IMR-90 (cell line): ENCODE measurements around the gene DBH. TPM values are rescaled to one million over a fixed set of nuclear protein-coding genes. Genes with fewer than 3 reads are reported as not detected.

ENCODE experiments used
- ATAC-seq: fragments of 200-7000 bp; cut with Tn5 transposase; 2 replicates; pipeline ENCODE4 v1.9.1; 2020; ENCODE audit warnings: low read depth, mild to moderate bottlenecking, moderate library complexity
- BruUV-seq: library from RNA; stranded (reverse); fragments of 400-500 nt; replicated peaks from 2 replicates; lab custom pipeline; 2021; lab: Mats Ljungman, UMichigan
- CTCF ChIA-PET: fragments of 300-600 bp; formaldehyde crosslinking; extraction: SDS; loops from one replicate; lab custom pipeline; 2021; ENCODE audit warnings: antibody characterized with exemption; lab: Yijun Ruan, JAX
- POLR2A ChIA-PET: fragments of 300-600 bp; sonication (Branson Sonifier 250); formaldehyde crosslinking; loops from one replicate; lab custom pipeline; 2022; ENCODE audit warnings: antibody characterized with exemption; ENCODE audit not compliant: unreplicated experiment; lab: Charles Lee
- DNase-seq: peaks from one replicate; pipeline ENCODE4 v3.0.0; 2013
- H2AFZ ChIP-seq: replicated peaks from 2 replicates; pipeline ENCODE3; 2013; ENCODE audit warnings: low read length, mild to moderate bottlenecking; ENCODE audit not compliant: poor library complexity
- H2AK5ac ChIP-seq: 2 replicates; pipeline ENCODE4 v1.6.1; 2013; ENCODE audit warnings: low read depth, low read length, inconsistent platforms
- H2AK9ac ChIP-seq: replicated peaks from 2 replicates; pipeline ENCODE3; 2013; ENCODE audit warnings: mild to moderate bottlenecking, low read depth, low read length, moderate library complexity; ENCODE audit not compliant: poor library complexity
- H2BK120ac ChIP-seq: 2 replicates; pipeline ENCODE4 v1.6.1; 2013; ENCODE audit warnings: low read depth, low read length, inconsistent platforms
- H2BK15ac ChIP-seq: 3 replicates; pipeline ENCODE4 v1.6.1; 2013; ENCODE audit warnings: low read depth, low read length, inconsistent platforms
- H2BK20ac ChIP-seq: 2 replicates; pipeline ENCODE4 v1.6.1; 2013; ENCODE audit warnings: low read depth, mild to moderate bottlenecking, inconsistent platforms, low read length, moderate library complexity
- H2BK5ac ChIP-seq: 2 replicates; pipeline ENCODE4 v1.6.1; 2013; ENCODE audit warnings: mild to moderate bottlenecking, low read depth, low read length, inconsistent platforms; ENCODE audit not compliant: poor library complexity, severe bottlenecking
- H3K14ac ChIP-seq: replicated peaks from 2 replicates; pipeline ENCODE4 v1.6.1; 2013; ENCODE audit warnings: low read depth, low read length, inconsistent platforms
- H3K18ac ChIP-seq: 2 replicates; pipeline ENCODE4 v1.6.1; 2013; ENCODE audit warnings: low read depth, low read length, control low read depth
- H3K23ac ChIP-seq: 2 replicates; pipeline ENCODE4 v1.6.1; 2013; ENCODE audit warnings: low read depth, low read length, inconsistent platforms
- H3K27ac ChIP-seq: 2 replicates; pipeline ENCODE4 v1.5.1; 2013; ENCODE audit warnings: mild to moderate bottlenecking, control low read depth, low read length; ENCODE audit not compliant: insufficient read depth
- H3K27me3 ChIP-seq: 2 replicates; pipeline ENCODE4 v1.6.1; 2013; ENCODE audit warnings: low read length; ENCODE audit not compliant: control insufficient read depth, insufficient read depth
- H3K36me3 ChIP-seq: 2 replicates; pipeline ENCODE4 v1.6.1; 2013; ENCODE audit warnings: low read length, mixed read lengths; ENCODE audit not compliant: control insufficient read depth, insufficient read depth
- H3K4ac ChIP-seq: 2 replicates; pipeline ENCODE4 v1.6.1; 2013; ENCODE audit warnings: low read depth, low read length, inconsistent platforms
- H3K4me1 ChIP-seq: 2 replicates; pipeline ENCODE4 v1.6.1; 2013; ENCODE audit warnings: low read length, mixed read lengths; ENCODE audit not compliant: control insufficient read depth, insufficient read depth
- H3K4me2 ChIP-seq: 2 replicates; pipeline ENCODE4 v1.6.1; 2013; ENCODE audit warnings: low read depth, mild to moderate bottlenecking, control low read depth, low read length, moderate library complexity
- H3K4me3 ChIP-seq: 2 replicates; pipeline ENCODE4 v1.5.1; 2013; ENCODE audit warnings: low read depth, mild to moderate bottlenecking, control low read depth, low read length, moderate library complexity; ENCODE audit not compliant: insufficient read depth
- H3K56ac ChIP-seq: 2 replicates; pipeline ENCODE4 v1.6.1; 2013; ENCODE audit warnings: low read length, inconsistent platforms; ENCODE audit not compliant: insufficient read depth; ENCODE audit errors: extremely low read depth
- H3K79me1 ChIP-seq, 2 experiments: 2 replicates each; pipeline ENCODE4 v1.6.1; 2013; ENCODE audit warnings: low read length in 2 of 2, inconsistent platforms in 1 of 2, low read depth in 1 of 2
- H3K9ac ChIP-seq: 2 replicates; pipeline ENCODE4 v1.6.1; 2013; ENCODE audit warnings: low read depth, low read length, control low read depth
- H3K9me1 ChIP-seq: 2 replicates; pipeline ENCODE4 v1.6.1; 2013; ENCODE audit warnings: low read length, inconsistent platforms; ENCODE audit not compliant: insufficient read depth
- H3K9me3 ChIP-seq: 2 replicates; pipeline ENCODE4 v1.6.1; 2013; ENCODE audit warnings: low read length; ENCODE audit not compliant: control insufficient read depth, insufficient read depth
- H4K20me1 ChIP-seq: 2 replicates; pipeline ENCODE4 v1.6.1; 2013; ENCODE audit warnings: low read length, inconsistent platforms; ENCODE audit not compliant: insufficient read depth
- H4K5ac ChIP-seq: 2 replicates; pipeline ENCODE4 v1.6.1; 2013; ENCODE audit warnings: mild to moderate bottlenecking, low read depth, low read length, control low read depth
- H4K8ac ChIP-seq, 2 experiments: 2 replicates each; pipeline ENCODE4 v1.6.1; 2013; ENCODE audit warnings: low read depth in 2 of 2, low read length in 2 of 2, control low read depth in 1 of 2, inconsistent platforms in 1 of 2
- H4K91ac ChIP-seq: 2 replicates; pipeline ENCODE4 v1.6.1; 2013; ENCODE audit warnings: low read depth, low read length, inconsistent platforms; ENCODE audit not compliant: insufficient read depth
- BHLHE40 ChIP-seq: fragments of 150-350 bp; IDR thresholded peaks from 2 replicates; pipeline ENCODE4 v1.6.1; 2016; ENCODE audit warnings: mild to moderate bottlenecking, low read depth, low read length
- CEBPB ChIP-seq: IDR thresholded peaks from 2 replicates; pipeline ENCODE4 v1.6.1; 2012; ENCODE audit warnings: low read depth, low read length, improper control_type of control experiment
- CHD1 ChIP-seq: IDR thresholded peaks from 2 replicates; pipeline ENCODE4 v1.6.1; 2012; ENCODE audit warnings: low read depth, low read length, improper control_type of control experiment
- FOS ChIP-seq: fragments of 150-350 bp; IDR thresholded peaks from 2 replicates; pipeline ENCODE4 v1.6.1; 2016; ENCODE audit warnings: low read depth, low read length
- MAFK ChIP-seq: IDR thresholded peaks from 2 replicates; pipeline ENCODE4 v1.6.1; 2012; ENCODE audit warnings: low read depth, low read length, improper control_type of control experiment
- MAZ ChIP-seq: IDR thresholded peaks from 2 replicates; pipeline ENCODE4 v1.6.1; 2012; ENCODE audit warnings: low read depth, mild to moderate bottlenecking, low read length, improper control_type of control experiment, moderate library complexity, borderline replicate concordance
- MXI1 ChIP-seq: IDR thresholded peaks from 2 replicates; pipeline ENCODE4 v1.6.1; 2012; ENCODE audit warnings: low read depth, mild to moderate bottlenecking, low read length, moderate library complexity, borderline replicate concordance
- NFE2L2 ChIP-seq: fragments of 150-350 bp; IDR thresholded peaks from 2 replicates; pipeline ENCODE4 v1.6.1; 2016; ENCODE audit warnings: low read depth, mild to moderate bottlenecking, low read length
- POLR2A ChIP-seq: IDR thresholded peaks from 2 replicates; pipeline ENCODE4 v1.6.1; 2012; ENCODE audit warnings: mild to moderate bottlenecking, low read depth, low read length
- RAD21 ChIP-seq: IDR thresholded peaks from 2 replicates; pipeline ENCODE4 v1.6.1; 2012; ENCODE audit warnings: low read length, improper control_type of control experiment
- RCOR1 ChIP-seq: IDR thresholded peaks from 2 replicates; pipeline ENCODE4 v1.6.1; 2012; ENCODE audit warnings: mild to moderate bottlenecking, low read length, improper control_type of control experiment; ENCODE audit not compliant: insufficient replicate concordance
- RFX5 ChIP-seq: IDR thresholded peaks from 2 replicates; pipeline ENCODE4 v1.8.0; 2012; ENCODE audit warnings: low read depth, mild to moderate bottlenecking, low read length, moderate library complexity
- SMC3 ChIP-seq: fragments of 150-350 bp; IDR thresholded peaks from 2 replicates; pipeline ENCODE4 v1.6.1; 2016; ENCODE audit warnings: low read depth, mild to moderate bottlenecking, antibody characterized with exemption, low read length, moderate library complexity
- WGBS, 2 experiments: methylation state at CpG; one replicate each; pipeline versions ENCODE4 v1.1.5 to v1.1.7; 2013; ENCODE audit warnings: missing lambda C conversion rate in 2 of 2; ENCODE audit not compliant: insufficient read length in 1 of 2; ENCODE audit errors: extremely low coverage in 2 of 2; 5-methylcytosine and 5-hydroxymethylcytosine counted together
- dilution Hi-C: fragments of 300-500 bp; cut with HindIII; formaldehyde crosslinking; loops from one replicate; pipeline ENCODE4 v1.14.3; 2018; ENCODE audit warnings: low sequenced_read_pairs; ENCODE audit not compliant: unreplicated experiment
- in situ Hi-C: fragments of 300-500 bp; cut with MboI; formaldehyde crosslinking; loops from 3 replicates; pipeline ENCODE4 v1.14.3; 2019; ENCODE audit warnings: low sequenced_read_pairs, inconsistent platforms, mixed read lengths
- intact Hi-C: fragments of 100-400 bp; cut with micrococcal nuclease; formaldehyde crosslinking; loops from 2 replicates; pipeline ENCODE4 v1.10.0; 2022
- polyA plus RNA-seq, 3 experiments: library from polyadenylated mRNA; depleted of rRNA; stranded (reverse); fragments of >200 nt; gene quantifications; 2 replicates each; pipeline ENCODE4 v1.2.3, GENCODE V29; 2012; ENCODE audit warnings: low replicate concordance in 1 of 3
- total RNA-seq: library from RNA; depleted of rRNA; stranded (reverse); fragments of >200 nt; gene quantifications from 2 replicates; pipeline ENCODE4 v1.2.3, GENCODE V29; 2012
- TF ChIP-seq, protein P1 (sequence below): conservative IDR thresholded peaks from 2 replicates; pipeline ENCODE4 v1.5.1; 2012; ENCODE audit warnings: mild to moderate bottlenecking, low read depth, low read length, improper control_type of control experiment
- TF ChIP-seq, protein P2 (sequence below): fragments of 150-350 bp; IDR thresholded peaks from 2 replicates; pipeline ENCODE4 v1.6.1; 2017; ENCODE audit warnings: mild to moderate bottlenecking, antibody characterized with exemption, low read length, low read depth
- TF ChIP-seq, protein P3 (sequence below): fragments of 150-350 bp; IDR thresholded peaks from 2 replicates; pipeline ENCODE4 v1.6.1; 2016; ENCODE audit warnings: low read depth, mild to moderate bottlenecking, low read length, moderate library complexity, borderline replicate concordance

Gene DBH
- total and polyA plus RNA-seq, 2 of the 4 experiments (the other 2 are of a cell fraction), result not detected

GRCh38 chr9:133595910-133596309 lies 40.3 kb upstream of the DBH start:
- no peak overlapping the region for H4K5ac ChIP-seq
- H4K8ac ChIP-seq, result no peak overlapping the region
- 52% methylated on average over 3 of the region's 8 CpGs; no CpG with 5 or more reads in 1 of the 2 experiments for WGBS, 2 experiments
- no TSS peak for BruUV-seq
- DNase-seq (no peak), ATAC-seq (no peak)
- H3K14ac ChIP-seq, result no peak overlapping the region
- H4K20me1 ChIP-seq, result no peaks in the 10 kb centered on the region; the same call in 1 of the 2 replicates
- H3K4me2 ChIP-seq, result no peak overlapping the region
- no peak overlapping the region for H4K91ac ChIP-seq
- intact Hi-C loops, result no loop called here
- no peak overlapping the region for H3K23ac ChIP-seq
- no peaks in the 10 kb centered on the region for H3K9me1 ChIP-seq
- H3K4me3 ChIP-seq, result no peak overlapping the region
- H2BK20ac ChIP-seq, result no peak overlapping the region
- no peak overlapping the region for H3K9ac ChIP-seq
- no peaks in the 10 kb centered on the region for H3K36me3 ChIP-seq
- H2BK5ac ChIP-seq, result no peak overlapping the region
- no peak overlapping the region for H2AK5ac ChIP-seq
- ChIA-PET CTCF (no interaction called here), POLR2A (no interaction called here)
- no peak overlapping the region for H3K27ac ChIP-seq
- H3K27me3 ChIP-seq, result peaks cover 10% of the 10 kb centered on the region; the same call in 1 of the 2 replicates
- H3K4me1 ChIP-seq, result no peaks in the 10 kb centered on the region
- in situ Hi-C loops, result no loop called here
- no peak overlapping the region for H2AK9ac ChIP-seq
- peaks cover 20% of the 10 kb centered on the region for H3K9me3 ChIP-seq
- dilution Hi-C loops, result no loop called here
- H3K4ac ChIP-seq, result no peak overlapping the region
- TF ChIP-seq RCOR1, result no peak
- TF ChIP-seq RAD21, result no peak
- no peak for TF ChIP-seq FOS
- no peak for TF ChIP-seq POLR2A
- TF ChIP-seq MXI1, result no peak
- TF ChIP-seq CHD1, result no peak
- TF ChIP-seq, protein P1, sequence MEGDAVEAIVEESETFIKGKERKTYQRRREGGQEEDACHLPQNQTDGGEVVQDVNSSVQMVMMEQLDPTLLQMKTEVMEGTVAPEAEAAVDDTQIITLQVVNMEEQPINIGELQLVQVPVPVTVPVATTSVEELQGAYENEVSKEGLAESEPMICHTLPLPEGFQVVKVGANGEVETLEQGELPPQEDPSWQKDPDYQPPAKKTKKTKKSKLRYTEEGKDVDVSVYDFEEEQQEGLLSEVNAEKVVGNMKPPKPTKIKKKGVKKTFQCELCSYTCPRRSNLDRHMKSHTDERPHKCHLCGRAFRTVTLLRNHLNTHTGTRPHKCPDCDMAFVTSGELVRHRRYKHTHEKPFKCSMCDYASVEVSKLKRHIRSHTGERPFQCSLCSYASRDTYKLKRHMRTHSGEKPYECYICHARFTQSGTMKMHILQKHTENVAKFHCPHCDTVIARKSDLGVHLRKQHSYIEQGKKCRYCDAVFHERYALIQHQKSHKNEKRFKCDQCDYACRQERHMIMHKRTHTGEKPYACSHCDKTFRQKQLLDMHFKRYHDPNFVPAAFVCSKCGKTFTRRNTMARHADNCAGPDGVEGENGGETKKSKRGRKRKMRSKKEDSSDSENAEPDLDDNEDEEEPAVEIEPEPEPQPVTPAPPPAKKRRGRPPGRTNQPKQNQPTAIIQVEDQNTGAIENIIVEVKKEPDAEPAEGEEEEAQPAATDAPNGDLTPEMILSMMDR, result no peak
- no peak for TF ChIP-seq CEBPB
- TF ChIP-seq BHLHE40, result no peak
- TF ChIP-seq SMC3, result no peak
- TF ChIP-seq, protein P2, sequence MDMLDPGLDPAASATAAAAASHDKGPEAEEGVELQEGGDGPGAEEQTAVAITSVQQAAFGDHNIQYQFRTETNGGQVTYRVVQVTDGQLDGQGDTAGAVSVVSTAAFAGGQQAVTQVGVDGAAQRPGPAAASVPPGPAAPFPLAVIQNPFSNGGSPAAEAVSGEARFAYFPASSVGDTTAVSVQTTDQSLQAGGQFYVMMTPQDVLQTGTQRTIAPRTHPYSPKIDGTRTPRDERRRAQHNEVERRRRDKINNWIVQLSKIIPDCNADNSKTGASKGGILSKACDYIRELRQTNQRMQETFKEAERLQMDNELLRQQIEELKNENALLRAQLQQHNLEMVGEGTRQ, result no peak
- TF ChIP-seq, protein P3, sequence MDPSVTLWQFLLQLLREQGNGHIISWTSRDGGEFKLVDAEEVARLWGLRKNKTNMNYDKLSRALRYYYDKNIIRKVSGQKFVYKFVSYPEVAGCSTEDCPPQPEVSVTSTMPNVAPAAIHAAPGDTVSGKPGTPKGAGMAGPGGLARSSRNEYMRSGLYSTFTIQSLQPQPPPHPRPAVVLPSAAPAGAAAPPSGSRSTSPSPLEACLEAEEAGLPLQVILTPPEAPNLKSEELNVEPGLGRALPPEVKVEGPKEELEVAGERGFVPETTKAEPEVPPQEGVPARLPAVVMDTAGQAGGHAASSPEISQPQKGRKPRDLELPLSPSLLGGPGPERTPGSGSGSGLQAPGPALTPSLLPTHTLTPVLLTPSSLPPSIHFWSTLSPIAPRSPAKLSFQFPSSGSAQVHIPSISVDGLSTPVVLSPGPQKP, result no peak
- no peak for TF ChIP-seq RFX5
- no peak for TF ChIP-seq NFE2L2
- no peak for TF ChIP-seq MAFK
- TF ChIP-seq MAZ, result no peak
- H3K79me1 ChIP-seq, result no peaks in the 10 kb centered on the region
- no peak overlapping the region for H2BK120ac ChIP-seq
- no peak overlapping the region for H2AFZ ChIP-seq
- no peak overlapping the region for H2BK15ac ChIP-seq
- no peak overlapping the region for H3K18ac ChIP-seq
- H3K56ac ChIP-seq, result no peak overlapping the region
